ENCODE measurements around the gene NOSIP. TPM values are rescaled to one million over a fixed set of nuclear protein-coding genes. Genes with fewer than 3 reads are reported as not detected.

The NOSIP gene
- total and polyA plus RNA-seq, 2 of the 4 experiments (the other 2 are of a cell fraction) = 118 to 138 TPM

GRCh38 chr19:49573009-49573408, 7.3 kb downstream of the NOSIP start:
- ChIA-PET POLR2A (ENCODE audit: unreplicated experiment) (no interaction called here), CTCF (no interaction called here)
- H3K23ac ChIP-seq (ENCODE audit: low read depth, low read length) = no peak overlapping the region
- no peak overlapping the region for H3K14ac ChIP-seq (replicated peaks; ENCODE audit: low read depth, low read length)
- H3K4me3 ChIP-seq (ENCODE audit: insufficient read depth, low read depth, low read length) = no peak overlapping the region
- intact Hi-C loops (cut with micrococcal nuclease) (loop anchor here (5.0 kb wide), 1 partner anchor 109 kb away; no protein-coding TSS in a partner anchor), in situ Hi-C loops (cut with MboI; ENCODE audit: low sequenced_read_pairs) (loop anchor here (25.0 kb wide), 1 partner anchor 311 kb away; no protein-coding TSS in a partner anchor), dilution Hi-C loops (cut with HindIII; ENCODE audit: low sequenced_read_pairs, unreplicated experiment) (no loop called here)
- H4K5ac ChIP-seq (ENCODE audit: low read depth, low read length) = no peak overlapping the region
- BruUV-seq (replicated peaks) = no TSS peak
- no peaks in the 10 kb centered on the region for H3K27me3 ChIP-seq (ENCODE audit: control insufficient read depth, insufficient read depth, low read length)
- DNase-seq (no peak), ATAC-seq (ENCODE audit: low read depth) (no peak)
- no peak overlapping the region for H2BK120ac ChIP-seq (ENCODE audit: low read depth, low read length)
- peaks cover 9 to 57% of the 10 kb centered on the region in 2 experiments for H3K79me1 ChIP-seq (ENCODE audit: low read depth in 1 of 2, low read length in 2 of 2)
- H2AK9ac ChIP-seq (replicated peaks; ENCODE audit: low read depth, low read length, poor library complexity) = no peak overlapping the region
- no peaks in the 10 kb centered on the region for H3K4me1 ChIP-seq (ENCODE audit: control insufficient read depth, insufficient read depth, low read length)
- H3K56ac ChIP-seq (ENCODE audit: extremely low read depth, insufficient read depth, low read length) = no peak overlapping the region
- H3K4ac ChIP-seq (ENCODE audit: low read depth, low read length) = no peak overlapping the region
- no peaks in the 10 kb centered on the region for H3K9me1 ChIP-seq (ENCODE audit: insufficient read depth, low read length)
- WGBS, 2 experiments (ENCODE audit: extremely low coverage in 2 of 2, insufficient read length in 1 of 2) = 100% methylated on average over 1 of the region's 7 CpGs; no CpG with 5 or more reads in 1 of the 2 experiments
- no peak overlapping the region for H2AK5ac ChIP-seq (ENCODE audit: low read depth, low read length)
- H3K9ac ChIP-seq (ENCODE audit: low read depth, low read length) = no peak overlapping the region
- no peak overlapping the region for H2BK20ac ChIP-seq (ENCODE audit: low read depth, low read length)
- TF ChIP-seq USF2 (IDR thresholded peaks at IDR 0.05; ENCODE audit: low read depth, low read length) (no peak), NFE2L2 (IDR thresholded peaks at IDR 0.05; ENCODE audit: low read depth, low read length) (no peak), MAFK (IDR thresholded peaks at IDR 0.05; ENCODE audit: low read depth, low read length) (no peak), CHD1 (IDR thresholded peaks at IDR 0.05; ENCODE audit: low read depth, low read length) (no peak), SMC3 (IDR thresholded peaks at IDR 0.05; ENCODE audit: low read depth, low read length) (no peak), FOS (IDR thresholded peaks at IDR 0.05; ENCODE audit: low read depth, low read length) (no peak)
- H4K91ac ChIP-seq (ENCODE audit: insufficient read depth, low read depth, low read length) = no peak overlapping the region
- no peak overlapping the region for H2BK5ac ChIP-seq (ENCODE audit: low read depth, low read length, poor library complexity, severe bottlenecking)
- no peak overlapping the region for H4K8ac ChIP-seq (ENCODE audit: low read depth in 2 of 2, low read length in 2 of 2)
- H2BK15ac ChIP-seq (ENCODE audit: low read depth, low read length) = no peak overlapping the region
- peaks cover 36% of the 10 kb centered on the region for H4K20me1 ChIP-seq (ENCODE audit: insufficient read depth, low read length)
- peaks cover 11% of the 10 kb centered on the region for H3K36me3 ChIP-seq (ENCODE audit: control insufficient read depth, insufficient read depth, low read length)
- no peak overlapping the region for H3K18ac ChIP-seq (ENCODE audit: low read depth, low read length)
- H3K27ac ChIP-seq (ENCODE audit: insufficient read depth, low read length) = no peak overlapping the region
- no peak overlapping the region for H2AFZ ChIP-seq (replicated peaks; ENCODE audit: low read length, poor library complexity)
- H3K9me3 ChIP-seq (ENCODE audit: control insufficient read depth, insufficient read depth, low read length) = no peaks in the 10 kb centered on the region
- H3K4me2 ChIP-seq (ENCODE audit: low read depth, low read length) = no peak overlapping the region

Data from IMR-90 (cell line).